ENCODE measurements around the gene PPP1R16B. TPM values are rescaled to one million over a fixed set of nuclear protein-coding genes. Genes with fewer than 3 reads are reported as not detected.
A peak's percentile ranks its signal among the peaks of the same experiment; 100 is the strongest.
"Not testable (repeated sequence)": the region's sequence is repeated elsewhere in the genome, so short reads cannot be mapped to it uniquely, and the experiment has no call there.

The PPP1R16B gene
- total and polyA plus RNA-seq, 11 donors, result 1.9 to 12.2 (median 6.9) TPM

- intact Hi-C loops (cut with DNase I), result loop anchor here in 1 of 10 donors (5.0 kb wide), 1 partner anchor 144 kb away; no protein-coding TSS in a partner anchor
- no peaks in the 10 kb centered on the region for H3K4me1 ChIP-seq
- no peak for DNase-seq
- H3K4me3 ChIP-seq, result no peak overlapping the region
- 69 to 97% (median 89%) methylated on average over 2 to 3 of the region's 3 CpGs for whole genome bisulfite sequencing, 4 donors
- ATAC-seq, result no peak
- H3K9me3 ChIP-seq, result peaks cover 0 to 5% (median 0%) of the 10 kb centered on the region in 12 donors
- H3K27me3 ChIP-seq, result no peaks in the 10 kb centered on the region
- no peak overlapping the region for H3K27ac ChIP-seq
- TF ChIP-seq CTCF (IDR thresholded peaks at IDR 0.05) (no peak), POLR2A (IDR thresholded peaks at IDR 0.05) (no peak)
- no peaks in the 10 kb centered on the region for H3K36me3 ChIP-seq
Measured at GRCh38 chr20:38791291-38791690, 14.2 kb upstream of the PPP1R16B start.

DNA sequence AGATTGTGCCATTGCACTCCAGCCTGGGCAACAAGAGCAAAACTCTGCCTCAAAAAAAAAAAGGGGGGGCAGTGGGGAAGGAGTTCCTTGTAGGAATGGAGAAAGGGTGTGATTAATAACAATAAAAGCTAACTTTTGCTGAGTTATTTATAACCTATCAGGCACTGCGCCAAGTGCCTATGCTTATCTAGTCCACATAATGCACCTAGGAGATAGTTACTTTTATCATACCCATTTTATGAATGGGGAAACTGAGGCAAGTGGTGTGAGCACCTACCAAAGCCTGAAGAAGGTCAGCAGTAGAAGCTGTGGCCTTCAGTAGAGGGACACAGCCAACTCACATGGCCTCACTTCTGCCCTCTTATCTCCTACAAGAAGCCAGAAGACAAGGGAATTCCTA, 13.6 kb upstream of the PPP1R16B start:
- Histone ChIP-seq H3K4me3 (no peak overlapping the region), H3K27ac (no peak overlapping the region), H3K4me1 (no peaks in the 10 kb centered on the region), H3K36me3 (no peaks in the 10 kb centered on the region), H3K27me3 (no peaks in the 10 kb centered on the region), H3K9me3 (peaks cover 0 to 5% (median 0%) of the 10 kb centered on the region in 12 donors)
- TF ChIP-seq POLR2A (IDR thresholded peaks at IDR 0.05) (no peak), CTCF (IDR thresholded peaks at IDR 0.05) (no peak)
- no peak for ATAC-seq
- no peak for DNase-seq
- intact Hi-C loops (cut with DNase I), result loop anchor here in 1 of 10 donors (5.0 kb wide), 1 partner anchor 145 kb away; no protein-coding TSS in a partner anchor
- whole genome bisulfite sequencing, 4 donors, result 89 to 100% (median 91%) methylated on average over 1 of the region's 1 CpG

- peaks cover 0 to 11% (median 2%) of the 10 kb centered on the region in 12 donors for H3K4me1 ChIP-seq
- H3K4me3 ChIP-seq, DNase-seq, H3K27ac ChIP-seq, H3K36me3 ChIP-seq, H3K27me3 ChIP-seq, H3K9me3 ChIP-seq, ATAC-seq: not testable (repeated sequence)
- intact Hi-C loops (cut with DNase I), result loop anchor here in 1 of 10 donors (5.0 kb wide), 1 partner anchor 147 kb away; no protein-coding TSS in a partner anchor
- WGBS, 4 donors, result 86 to 98% (median 93%) methylated on average over 5 of the region's 5 CpGs
Measured at GRCh38 chr20:38794057-38794456, 11.4 kb upstream of the PPP1R16B start.

- Histone ChIP-seq H3K36me3 (no peaks in the 10 kb centered on the region), H3K4me3 (no peak overlapping the region), H3K9me3 (no peaks in the 10 kb centered on the region), H3K27ac (peak overlapping the region in 8 of 12 donors; percentile 54 to 83 (median 71)), H3K4me1 (peaks cover 0 to 21% (median 7%) of the 10 kb centered on the region in 12 donors), H3K27me3 (no peaks in the 10 kb centered on the region)
- DNase-seq (no peak), ATAC-seq (no peak)
- no peak for TF ChIP-seq POLR2A (IDR thresholded peaks at IDR 0.05)
- intact Hi-C loops (cut with DNase I), result loop anchor here in 1 of 10 donors (5.0 kb wide), 1 partner anchor 79 kb away; no protein-coding TSS in a partner anchor
- 72 to 82% (median 80%) methylated on average over 3 of the region's 3 CpGs for WGBS, 4 donors
Measured at GRCh38 chr20:38798266-38798665, 7.2 kb upstream of the PPP1R16B start.

- DNase-seq (peak in 3 of 5 donors; percentile 29 to 57 (median 43)), ATAC-seq (peak; percentile 58 to 91 (median 62))
- no peaks in the 10 kb centered on the region for H3K27me3 ChIP-seq
- no peaks in the 10 kb centered on the region for H3K9me3 ChIP-seq
- H3K36me3 ChIP-seq, result no peaks in the 10 kb centered on the region
- WGBS, 4 donors, result 47 to 63% (median 51%) methylated on average over 4 of the region's 4 CpGs
- intact Hi-C loops (cut with DNase I), result loop anchor here in 1 of 10 donors (5.0 kb wide), 1 partner anchor 78 kb away; no protein-coding TSS in a partner anchor
- TF ChIP-seq POLR2A (IDR thresholded peaks at IDR 0.05), result no peak
- TF ChIP-seq CTCF (IDR thresholded peaks at IDR 0.05), result no peak
- peaks cover 0 to 28% (median 11%) of the 10 kb centered on the region in 12 donors for H3K4me1 ChIP-seq
- no peak overlapping the region for H3K4me3 ChIP-seq
- peak overlapping the region in 9 of 12 donors; percentile 37 to 83 (median 72) for H3K27ac ChIP-seq
Measured at GRCh38 chr20:38799203-38799602, 6.3 kb upstream of the PPP1R16B start.

Data from heart left ventricle (tissue), 16 donors.